Measurements from ENCODE around the gene KIF23. TPM values are rescaled to one million over a fixed set of nuclear protein-coding genes. Genes with fewer than 3 reads are reported as not detected.
A peak's percentile ranks its signal among the peaks of the same experiment; 100 is the strongest.

Gene KIF23
- total RNA-seq, 1 donor from 2014 or later = 48.1 TPM

DNA sequence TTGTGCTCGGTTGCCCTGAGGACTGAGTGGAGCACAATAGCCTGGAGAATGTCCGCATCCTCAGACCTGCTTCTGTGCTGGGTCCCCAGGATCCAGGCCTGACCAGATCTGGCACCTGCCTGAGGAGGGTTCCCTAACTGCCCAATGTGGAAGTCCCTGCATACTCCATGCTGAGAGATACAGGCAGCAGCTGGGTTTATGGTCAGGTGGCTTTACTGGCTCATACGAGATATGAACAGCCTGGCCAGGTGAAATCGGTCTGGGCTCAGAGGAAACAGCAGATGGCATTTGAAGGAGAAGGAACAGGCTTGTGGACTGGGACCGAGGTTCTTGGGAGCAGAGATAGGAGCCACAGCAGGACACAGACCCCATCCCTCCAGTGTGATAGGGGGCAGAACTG lies 18.2 kb upstream of the KIF23 start:
- TF ChIP-seq, protein P1, sequence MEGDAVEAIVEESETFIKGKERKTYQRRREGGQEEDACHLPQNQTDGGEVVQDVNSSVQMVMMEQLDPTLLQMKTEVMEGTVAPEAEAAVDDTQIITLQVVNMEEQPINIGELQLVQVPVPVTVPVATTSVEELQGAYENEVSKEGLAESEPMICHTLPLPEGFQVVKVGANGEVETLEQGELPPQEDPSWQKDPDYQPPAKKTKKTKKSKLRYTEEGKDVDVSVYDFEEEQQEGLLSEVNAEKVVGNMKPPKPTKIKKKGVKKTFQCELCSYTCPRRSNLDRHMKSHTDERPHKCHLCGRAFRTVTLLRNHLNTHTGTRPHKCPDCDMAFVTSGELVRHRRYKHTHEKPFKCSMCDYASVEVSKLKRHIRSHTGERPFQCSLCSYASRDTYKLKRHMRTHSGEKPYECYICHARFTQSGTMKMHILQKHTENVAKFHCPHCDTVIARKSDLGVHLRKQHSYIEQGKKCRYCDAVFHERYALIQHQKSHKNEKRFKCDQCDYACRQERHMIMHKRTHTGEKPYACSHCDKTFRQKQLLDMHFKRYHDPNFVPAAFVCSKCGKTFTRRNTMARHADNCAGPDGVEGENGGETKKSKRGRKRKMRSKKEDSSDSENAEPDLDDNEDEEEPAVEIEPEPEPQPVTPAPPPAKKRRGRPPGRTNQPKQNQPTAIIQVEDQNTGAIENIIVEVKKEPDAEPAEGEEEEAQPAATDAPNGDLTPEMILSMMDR (conservative IDR thresholded peaks at IDR 0.05) = no peak
- no peak overlapping the region for H3K27ac Mint-ChIP-seq
- H3K4me3 Mint-ChIP-seq = no peak overlapping the region
- no peak for DNase-seq (ENCODE audit: extremely low spot score, unreplicated experiment)
- H3K4me1 Mint-ChIP-seq (ENCODE audit: unreplicated experiment) = peaks cover 26% of the 10 kb centered on the region
- no peaks in the 10 kb centered on the region for H3K9me3 Mint-ChIP-seq
- H3K27me3 Mint-ChIP-seq = no peaks in the 10 kb centered on the region
- H3K36me3 Mint-ChIP-seq = no peaks in the 10 kb centered on the region

DNA sequence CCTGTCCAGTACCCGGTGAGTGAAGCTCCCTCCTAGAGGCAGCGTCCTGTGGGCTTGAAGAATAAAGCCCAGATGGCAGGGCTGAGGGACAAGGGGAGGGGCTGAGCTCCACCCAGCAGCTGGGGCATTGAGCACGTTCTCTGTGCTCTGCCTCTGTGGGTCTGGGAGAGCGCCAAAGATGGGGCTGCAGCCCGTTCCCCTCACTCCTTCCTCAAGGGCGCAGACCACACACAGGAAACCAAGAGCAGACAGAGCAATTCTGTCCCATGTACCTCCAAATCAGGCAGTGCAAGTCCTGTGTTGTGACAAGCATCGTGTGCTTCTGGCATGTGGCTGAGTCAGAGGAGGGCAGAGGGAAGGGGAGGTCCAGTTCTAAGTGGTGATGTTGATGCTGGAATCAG lies 15.7 kb upstream of the KIF23 start:
- H3K4me1 Mint-ChIP-seq (ENCODE audit: unreplicated experiment) = peaks cover 15% of the 10 kb centered on the region
- no peak for DNase-seq (ENCODE audit: extremely low spot score, unreplicated experiment)
- H3K9me3 Mint-ChIP-seq = no peaks in the 10 kb centered on the region

DNA sequence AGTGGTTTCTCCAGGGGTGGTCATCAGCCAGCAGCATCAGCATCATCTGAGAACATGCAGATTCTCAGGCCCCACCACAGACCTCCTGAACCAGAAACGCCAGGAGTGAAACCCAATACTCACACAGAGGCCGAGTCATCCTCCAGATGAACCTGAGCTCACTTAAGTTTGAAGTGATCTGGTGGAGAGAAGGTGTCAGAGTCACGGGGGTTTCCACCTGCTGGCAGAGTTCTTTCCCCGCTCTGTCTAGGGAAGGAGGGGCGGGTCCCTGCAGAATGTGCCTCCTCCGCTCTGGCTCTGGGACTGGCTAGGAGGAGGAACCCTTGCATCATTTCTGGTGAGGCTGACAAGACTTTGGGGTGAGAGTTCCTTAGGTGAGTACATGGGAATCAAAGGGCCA lies 13.3 kb upstream of the KIF23 start:
- H3K4me1 Mint-ChIP-seq (ENCODE audit: unreplicated experiment) = no peaks in the 10 kb centered on the region

More for the DNA sequence above, 15.7 kb upstream of the KIF23 start:
- no peaks in the 10 kb centered on the region for H3K36me3 Mint-ChIP-seq
- no peak overlapping the region for H3K27ac Mint-ChIP-seq
- H3K4me3 Mint-ChIP-seq = no peak overlapping the region
- TF ChIP-seq, protein P1 (conservative IDR thresholded peaks at IDR 0.05) = no peak
- no peaks in the 10 kb centered on the region for H3K27me3 Mint-ChIP-seq

DNA sequence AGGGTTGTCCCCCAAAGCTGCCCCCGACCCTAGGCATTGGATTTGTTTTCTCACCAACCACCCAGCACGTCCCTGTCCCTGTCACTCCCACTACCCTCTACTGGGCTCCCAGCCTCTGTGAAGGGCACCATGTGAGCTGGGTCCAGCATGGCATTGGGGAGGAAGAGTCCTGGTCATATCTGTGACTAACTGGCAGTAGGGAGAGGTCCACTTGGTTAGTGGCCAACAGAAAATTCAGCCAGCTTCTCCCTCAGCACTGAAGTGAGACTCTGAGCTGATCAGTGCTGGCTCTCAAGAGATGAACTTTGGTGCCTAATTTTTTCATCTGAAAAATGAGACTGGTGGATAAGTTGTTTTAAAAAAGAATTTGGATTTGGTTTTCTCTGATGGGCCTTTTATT lies 11.3 kb upstream of the KIF23 start:
- Mint-ChIP-seq H3K4me1 (ENCODE audit: unreplicated experiment) (peaks cover 3% of the 10 kb centered on the region), H3K36me3 (no peaks in the 10 kb centered on the region), H3K27ac (no peak overlapping the region), H3K27me3 (no peaks in the 10 kb centered on the region), H3K9me3 (no peaks in the 10 kb centered on the region), H3K4me3 (no peak overlapping the region)
- DNase-seq (ENCODE audit: extremely low spot score, unreplicated experiment) = no peak
- TF ChIP-seq, protein P1 (conservative IDR thresholded peaks at IDR 0.05) = no peak

More for the DNA sequence above, 13.3 kb upstream of the KIF23 start:
- Mint-ChIP-seq H3K27ac (peak overlapping the region; percentile 16), H3K27me3 (no peaks in the 10 kb centered on the region), H3K4me3 (no peak overlapping the region), H3K36me3 (no peaks in the 10 kb centered on the region), H3K9me3 (no peaks in the 10 kb centered on the region)
- TF ChIP-seq, protein P1 (conservative IDR thresholded peaks at IDR 0.05) = no peak
- DNase-seq (ENCODE audit: extremely low spot score, unreplicated experiment) = no peak

DNA sequence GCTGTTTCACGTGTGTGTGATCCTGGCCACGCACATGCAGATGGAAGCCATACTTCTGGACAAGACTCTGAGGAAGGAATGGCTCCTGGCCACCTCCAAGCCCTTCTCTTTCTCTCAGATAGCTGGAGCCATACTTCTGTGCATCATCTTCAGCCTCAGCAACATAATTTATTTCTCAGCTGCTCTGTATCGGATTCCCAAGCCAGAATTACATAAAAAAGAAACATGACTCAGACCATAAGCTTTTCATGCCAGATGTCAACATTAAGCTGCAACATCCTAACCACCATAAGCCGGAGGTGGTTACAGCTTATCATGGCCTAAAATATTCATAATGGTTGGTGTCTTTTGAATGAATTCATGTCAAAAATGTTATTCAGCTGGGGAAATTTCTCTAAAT lies 10.6 kb upstream of the KIF23 start:
- Mint-ChIP-seq H3K4me1 (ENCODE audit: unreplicated experiment) (peaks cover 4% of the 10 kb centered on the region), H3K27ac (no peak overlapping the region), H3K9me3 (no peaks in the 10 kb centered on the region), H3K27me3 (no peaks in the 10 kb centered on the region), H3K4me3 (no peak overlapping the region), H3K36me3 (no peaks in the 10 kb centered on the region)
- TF ChIP-seq, protein P1 (conservative IDR thresholded peaks at IDR 0.05) = no peak
- DNase-seq (ENCODE audit: extremely low spot score, unreplicated experiment) = no peak

DNA sequence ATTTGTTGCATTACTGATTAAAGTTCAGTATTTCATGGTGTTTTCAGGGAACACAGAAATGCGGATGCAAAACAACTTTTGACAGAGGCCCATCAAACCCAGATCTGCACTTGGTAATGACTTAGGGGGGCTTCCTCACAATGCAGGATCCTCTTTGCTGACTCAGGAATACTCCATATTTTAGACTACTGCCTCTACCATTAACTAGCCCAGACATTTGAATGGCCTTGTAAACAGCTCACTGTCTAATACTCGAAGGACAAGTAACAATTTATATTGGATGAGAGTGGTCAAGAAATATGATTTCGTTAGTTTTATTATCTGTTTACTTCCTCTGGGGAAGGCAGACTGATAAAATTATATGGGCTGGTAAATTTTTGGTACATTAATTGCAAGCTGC lies 9.0 kb upstream of the KIF23 start:
- no peaks in the 10 kb centered on the region for H3K36me3 Mint-ChIP-seq
- H3K27ac Mint-ChIP-seq = no peak overlapping the region
- TF ChIP-seq, protein P1 (conservative IDR thresholded peaks at IDR 0.05) = no peak
- H3K9me3 Mint-ChIP-seq = no peaks in the 10 kb centered on the region
- H3K4me1 Mint-ChIP-seq (ENCODE audit: unreplicated experiment) = peaks cover 4% of the 10 kb centered on the region
- H3K27me3 Mint-ChIP-seq = no peaks in the 10 kb centered on the region
- DNase-seq (ENCODE audit: extremely low spot score, unreplicated experiment) = no peak
- H3K4me3 Mint-ChIP-seq = no peak overlapping the region
